Epithelial cell of proximal tubule (primary cell): ENCODE results near the gene NINJ1. TPM values are rescaled to one million over a fixed set of nuclear protein-coding genes. Genes with fewer than 3 reads are reported as not detected.

Experiments
- DNase-seq: peaks from one replicate; pipeline ENCODE4 v3.0.0-alpha.2; 2011; ENCODE audit warnings: low read depth
- H3K4me3 ChIP-seq: 2 replicates; pipeline ENCODE4 v1.5.1; 2011; ENCODE audit warnings: low read depth, mild to moderate bottlenecking, low read length
- CTCF ChIP-seq: conservative IDR thresholded peaks from 2 replicates; pipeline ENCODE4 v1.5.1; 2012; ENCODE audit warnings: low read depth, mild to moderate bottlenecking, low read length
- total RNA-seq: library from RNA; depleted of rRNA; stranded (reverse); fragments of >200 nt; gene quantifications from 2 replicates; pipeline ENCODE4 v1.2.3, GENCODE V29; 2015

NINJ1 gene
- total RNA-seq, 1 donor from 2014 or later: 59.0 TPM

- no peak for DNase-seq
- H3K4me3 ChIP-seq: no peak overlapping the region
- TF ChIP-seq CTCF: no peak
Observed at GRCh38 chr9:93177676-93178075, 43.6 kb upstream of the NINJ1 start.

GRCh38 chr9:93174976-93175375, 40.9 kb upstream of the NINJ1 start:
- no peak overlapping the region for H3K4me3 ChIP-seq
- no peak for DNase-seq
- no peak for TF ChIP-seq CTCF

GRCh38 chr9:93173365-93174051, 39.5 kb upstream of the NINJ1 start:
- no peak for TF ChIP-seq CTCF

GRCh38 chr9:93172666-93173364, 38.8 kb upstream of the NINJ1 start:
- DNase-seq: no peak
- TF ChIP-seq CTCF: no peak
- no peak overlapping the region for H3K4me3 ChIP-seq

More at GRCh38 chr9:93173365-93174051, 39.5 kb upstream of the NINJ1 start:
- H3K4me3 ChIP-seq: no peak overlapping the region
- DNase-seq: no peak

GRCh38 chr9:93171261-93171990, 37.4 kb upstream of the NINJ1 start:
- H3K4me3 ChIP-seq: no peak overlapping the region
- DNase-seq: no peak
- TF ChIP-seq CTCF: no peak

- DNase-seq: no peak
- no peak for TF ChIP-seq CTCF
- no peak overlapping the region for H3K4me3 ChIP-seq
Observed at GRCh38 chr9:93170571-93170970, 36.5 kb upstream of the NINJ1 start.
